Measurements from ENCODE around the gene HADHA.

DNA sequence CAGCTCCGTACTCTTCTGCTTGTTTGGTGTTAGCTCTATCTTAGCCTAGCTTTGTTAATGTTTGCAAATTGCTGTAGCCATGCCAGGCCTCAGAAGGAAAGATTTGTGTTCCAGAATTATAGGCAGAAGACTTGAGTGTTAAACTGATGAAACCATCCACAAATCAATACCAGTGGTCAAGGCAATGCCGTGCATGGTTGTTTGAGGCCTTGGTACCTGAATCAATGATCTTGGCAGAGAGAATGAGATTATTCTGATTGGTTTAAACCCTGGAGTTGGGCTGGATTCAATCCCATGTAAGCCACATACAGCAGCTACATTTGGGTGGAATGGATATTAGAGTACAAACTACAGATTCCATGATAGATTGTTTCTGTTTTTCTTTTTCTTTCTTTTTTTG lies 5.2 kb upstream of the HADHA start:
- TF ChIP-seq, protein P1, sequence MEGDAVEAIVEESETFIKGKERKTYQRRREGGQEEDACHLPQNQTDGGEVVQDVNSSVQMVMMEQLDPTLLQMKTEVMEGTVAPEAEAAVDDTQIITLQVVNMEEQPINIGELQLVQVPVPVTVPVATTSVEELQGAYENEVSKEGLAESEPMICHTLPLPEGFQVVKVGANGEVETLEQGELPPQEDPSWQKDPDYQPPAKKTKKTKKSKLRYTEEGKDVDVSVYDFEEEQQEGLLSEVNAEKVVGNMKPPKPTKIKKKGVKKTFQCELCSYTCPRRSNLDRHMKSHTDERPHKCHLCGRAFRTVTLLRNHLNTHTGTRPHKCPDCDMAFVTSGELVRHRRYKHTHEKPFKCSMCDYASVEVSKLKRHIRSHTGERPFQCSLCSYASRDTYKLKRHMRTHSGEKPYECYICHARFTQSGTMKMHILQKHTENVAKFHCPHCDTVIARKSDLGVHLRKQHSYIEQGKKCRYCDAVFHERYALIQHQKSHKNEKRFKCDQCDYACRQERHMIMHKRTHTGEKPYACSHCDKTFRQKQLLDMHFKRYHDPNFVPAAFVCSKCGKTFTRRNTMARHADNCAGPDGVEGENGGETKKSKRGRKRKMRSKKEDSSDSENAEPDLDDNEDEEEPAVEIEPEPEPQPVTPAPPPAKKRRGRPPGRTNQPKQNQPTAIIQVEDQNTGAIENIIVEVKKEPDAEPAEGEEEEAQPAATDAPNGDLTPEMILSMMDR (IDR thresholded peaks at IDR 0.05): no peak
- no peak for TF ChIP-seq POLR2A (IDR thresholded peaks at IDR 0.05)

All from heart left ventricle (tissue), 13 donors.